H1 (cell line): Measurements from ENCODE around the gene TMEM54. TPM values are rescaled to one million over a fixed set of nuclear protein-coding genes. Genes with fewer than 3 reads are reported as not detected.

Source experiments
- PHF8 ChIP-seq: fragments of 200-600 bp; sonication (generic); conservative IDR thresholded peaks from 2 replicates; pipeline ENCODE4 v1.7.1; 2012; ENCODE audit warnings: low read depth, mild to moderate bottlenecking, inconsistent platforms, low read length, moderate library complexity
- USF2 ChIP-seq: IDR thresholded peaks from 2 replicates; pipeline ENCODE4 v1.6.1; 2011; ENCODE audit warnings: low read length, improper control_type of control experiment
- polyA plus RNA-seq, 7 experiments: library from polyadenylated mRNA; depleted of rRNA in 3 of 7; stranded (reverse) in 5 of 7; unstranded in 2 of 7; fragments of >200 nt in 5 of 7; fragments of 200-250 nt in 2 of 7; gene quantifications; 1 replicate in 5 of 7; 2 replicates in 1 of 7; 4 replicates in 1 of 7; pipeline versions ENCODE4 v1.2.1 to v1.2.3, GENCODE V29; 2011 to 2013; ENCODE audit warnings: missing spikeins in 2 of 7, mixed read lengths in 2 of 7
- total RNA-seq: library from RNA; stranded (reverse); fragmentation: NEBNext Ultra II Directional; extraction: Animal tissue kit (Norgen Biotek cat#: 25700); gene quantifications from 2 replicates; pipeline ENCODE4 v1.2.1, GENCODE V29; 2021

The TMEM54 gene
- total and polyA plus RNA-seq, 2 of the 8 experiments (the other 6 are each of a cell fraction or from before 2014, with no cell fraction given): 9.5 to 58.7 TPM

DNA sequence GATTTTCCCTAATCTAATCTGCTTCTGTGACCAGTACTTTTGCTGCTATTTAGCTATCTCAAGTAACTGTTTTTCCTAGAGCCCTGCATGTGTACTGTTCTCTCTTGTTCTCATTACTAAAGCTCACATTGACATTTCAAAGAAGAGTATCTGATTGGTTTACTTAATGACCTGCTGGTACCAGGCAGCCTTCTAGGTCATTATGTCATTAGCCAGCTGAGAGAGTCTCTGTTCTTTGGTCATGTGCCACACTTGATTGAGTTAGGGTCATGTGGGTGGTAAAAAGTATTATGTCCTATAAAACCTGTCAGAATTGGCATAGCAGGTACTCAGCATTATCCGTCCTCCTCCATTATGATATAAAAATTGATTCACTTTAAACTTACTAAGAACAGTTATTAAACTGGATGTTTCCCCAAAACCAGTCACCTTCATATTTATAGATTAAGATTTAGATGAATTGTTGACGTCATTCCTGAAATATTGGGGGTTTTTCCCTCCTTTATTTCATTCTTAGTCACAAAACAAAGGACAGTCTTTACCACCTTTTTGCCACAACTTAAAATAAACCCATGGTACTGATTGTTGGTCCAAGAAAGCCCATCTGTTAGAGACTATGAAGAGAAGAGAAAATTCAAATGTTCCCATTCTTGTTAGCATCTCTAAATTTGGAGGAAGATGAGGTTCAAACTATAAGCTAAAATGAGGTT, 52.7 kb downstream of the TMEM54 start (continued):
- TF ChIP-seq USF2 (no peak), PHF8 (no peak)

Other genes starting within 250 kb of the TMEM54 start
- gene SYNC, start 198.6 kb downstream of the TMEM54 start, total RNA-seq: 0.17 TPM in 1 of 2 replicates, not detected in the other
- gene SYNC, start 198.6 kb downstream of the TMEM54 start, polyA plus RNA-seq (2011; rRNA removed): 0.06 TPM in 1 of 2 replicates, not detected in the other
- 226 and 230 TPM in 2 replicates for gene YARS1, start 84.0 kb downstream of the TMEM54 start, total RNA-seq
- gene YARS1, start 84.0 kb downstream of the TMEM54 start, polyA plus RNA-seq (2011; rRNA removed): 47.1 and 55.6 TPM in 2 replicates
- 65.7 and 68.3 TPM in 2 replicates for gene S100PBP, start 83.7 kb downstream of the TMEM54 start, total RNA-seq
- gene S100PBP, start 83.7 kb downstream of the TMEM54 start, polyA plus RNA-seq (2011; rRNA removed): 22.4 and 43.8 TPM in 2 replicates
- gene FNDC5, start 30.5 kb downstream of the TMEM54 start, total RNA-seq: 0.94 and 2.0 TPM in 2 replicates
- gene FNDC5, start 30.5 kb downstream of the TMEM54 start, polyA plus RNA-seq (2011; rRNA removed): 1.8 and 3.2 TPM in 2 replicates
- gene HPCA, start 14.9 kb downstream of the TMEM54 start, total RNA-seq: 0.84 and 1.4 TPM in 2 replicates
- 0.70 and 0.78 TPM in 2 replicates for gene HPCA, start 14.9 kb downstream of the TMEM54 start, polyA plus RNA-seq (2011; rRNA removed)
- 10.4 and 11.2 TPM in 2 replicates for gene RNF19B, start 63.4 kb upstream of the TMEM54 start, total RNA-seq
- 9.2 and 9.8 TPM in 2 replicates for gene RNF19B, start 63.4 kb upstream of the TMEM54 start, polyA plus RNA-seq (2011; rRNA removed)
- gene AK2, start 135.5 kb upstream of the TMEM54 start, total RNA-seq: 127 and 137 TPM in 2 replicates
- gene AK2, start 135.5 kb upstream of the TMEM54 start, polyA plus RNA-seq (2011; rRNA removed): 92.3 and 110 TPM in 2 replicates
- gene AZIN2, start 179.8 kb upstream of the TMEM54 start, total RNA-seq: 0.21 and 0.22 TPM in 2 replicates
- gene AZIN2, start 179.8 kb upstream of the TMEM54 start, polyA plus RNA-seq (2011; rRNA removed): 0.82 and 0.91 TPM in 2 replicates